ENCODE results near the gene PARD3.

DNA sequence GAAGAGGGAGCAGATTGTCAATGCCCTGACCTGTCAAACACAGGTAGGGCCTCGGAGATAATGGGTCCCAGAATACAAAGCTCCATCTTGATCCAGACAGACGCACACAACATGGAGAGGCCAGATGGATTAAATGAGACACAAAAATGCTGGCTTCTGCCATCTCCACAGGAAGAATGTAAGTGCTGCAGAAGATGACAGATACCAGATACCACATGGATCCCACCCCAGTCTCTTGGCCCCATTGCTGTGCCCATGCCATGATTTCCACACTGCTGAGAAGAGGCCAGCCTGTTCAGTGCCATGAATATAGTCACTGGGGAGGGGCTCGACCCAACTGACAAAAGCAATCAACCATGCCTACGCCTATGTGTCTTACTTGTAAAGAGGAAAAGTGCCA lies 487.9 kb downstream of the PARD3 start:
- no peak for TF ChIP-seq POLR2A (IDR thresholded peaks at IDR 0.05)
- TF ChIP-seq, protein P1, sequence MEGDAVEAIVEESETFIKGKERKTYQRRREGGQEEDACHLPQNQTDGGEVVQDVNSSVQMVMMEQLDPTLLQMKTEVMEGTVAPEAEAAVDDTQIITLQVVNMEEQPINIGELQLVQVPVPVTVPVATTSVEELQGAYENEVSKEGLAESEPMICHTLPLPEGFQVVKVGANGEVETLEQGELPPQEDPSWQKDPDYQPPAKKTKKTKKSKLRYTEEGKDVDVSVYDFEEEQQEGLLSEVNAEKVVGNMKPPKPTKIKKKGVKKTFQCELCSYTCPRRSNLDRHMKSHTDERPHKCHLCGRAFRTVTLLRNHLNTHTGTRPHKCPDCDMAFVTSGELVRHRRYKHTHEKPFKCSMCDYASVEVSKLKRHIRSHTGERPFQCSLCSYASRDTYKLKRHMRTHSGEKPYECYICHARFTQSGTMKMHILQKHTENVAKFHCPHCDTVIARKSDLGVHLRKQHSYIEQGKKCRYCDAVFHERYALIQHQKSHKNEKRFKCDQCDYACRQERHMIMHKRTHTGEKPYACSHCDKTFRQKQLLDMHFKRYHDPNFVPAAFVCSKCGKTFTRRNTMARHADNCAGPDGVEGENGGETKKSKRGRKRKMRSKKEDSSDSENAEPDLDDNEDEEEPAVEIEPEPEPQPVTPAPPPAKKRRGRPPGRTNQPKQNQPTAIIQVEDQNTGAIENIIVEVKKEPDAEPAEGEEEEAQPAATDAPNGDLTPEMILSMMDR (IDR thresholded peaks at IDR 0.05): no peak
